Amygdala (tissue), 56 donors: ENCODE results near the gene TLCD3A.

ENCODE experiments used
- DNase-seq, 56 donors: peaks; one replicate each; lab custom pipeline; 2025; lab: John Stamatoyannopoulos, UW

Gene TLCD3A

GRCh38 chr17:705011-705410 lies 27.4 kb upstream of the TLCD3A start:
- DNase-seq, result no peak

GRCh38 chr17:705863-706262 lies 26.5 kb upstream of the TLCD3A start:
- no peak for DNase-seq

- no peak for DNase-seq
Measured at GRCh38 chr17:708132-708531, 24.3 kb upstream of the TLCD3A start.

GRCh38 chr17:718075-718474 lies 14.3 kb upstream of the TLCD3A start:
- no peak for DNase-seq

- DNase-seq, result no peak
Measured at GRCh38 chr17:720706-721539, 11.5 kb upstream of the TLCD3A start.

- DNase-seq, result no peak
Measured at GRCh38 chr17:721540-721937, 10.9 kb upstream of the TLCD3A start.

- no peak for DNase-seq
Measured at GRCh38 chr17:725084-725483, 7.3 kb upstream of the TLCD3A start.

GRCh38 chr17:725746-726145 lies 6.7 kb upstream of the TLCD3A start:
- no peak for DNase-seq

- no peak for DNase-seq
Measured at GRCh38 chr17:726271-726919, 6.0 kb upstream of the TLCD3A start.

- no peak for DNase-seq
Measured at GRCh38 chr17:728911-729310, 3.5 kb upstream of the TLCD3A start.

GRCh38 chr17:731644-732066 lies 741 bp upstream of the TLCD3A start:
- peak in 1 of 56 donors; percentile 8 for DNase-seq

- peak in 24 of 56 donors; percentile 6 to 43 (median 24) for DNase-seq
Measured at GRCh38 chr17:732902-733720, 715 bp downstream of the TLCD3A start.

GRCh38 chr17:733743-734142 lies 1.3 kb downstream of the TLCD3A start:
- DNase-seq, result no peak

- DNase-seq, result no peak
Measured at GRCh38 chr17:737561-738113, 5.2 kb downstream of the TLCD3A start.

- DNase-seq, result peak in 6 of 56 donors; percentile 3 to 28 (median 7)
Measured at GRCh38 chr17:740240-741017, 8.0 kb downstream of the TLCD3A start.

GRCh38 chr17:742147-742793 lies 9.9 kb downstream of the TLCD3A start:
- DNase-seq, result no peak

- DNase-seq, result no peak
Measured at GRCh38 chr17:743139-743538, 10.7 kb downstream of the TLCD3A start.

- no peak for DNase-seq
Measured at GRCh38 chr17:744937-745336, 12.5 kb downstream of the TLCD3A start.

- DNase-seq, result no peak
Measured at GRCh38 chr17:745406-745805, 13.0 kb downstream of the TLCD3A start.

GRCh38 chr17:746181-746580 lies 13.8 kb downstream of the TLCD3A start:
- DNase-seq, result no peak
